ENCODE results near the gene KRI1.

Gene KRI1

DNA sequence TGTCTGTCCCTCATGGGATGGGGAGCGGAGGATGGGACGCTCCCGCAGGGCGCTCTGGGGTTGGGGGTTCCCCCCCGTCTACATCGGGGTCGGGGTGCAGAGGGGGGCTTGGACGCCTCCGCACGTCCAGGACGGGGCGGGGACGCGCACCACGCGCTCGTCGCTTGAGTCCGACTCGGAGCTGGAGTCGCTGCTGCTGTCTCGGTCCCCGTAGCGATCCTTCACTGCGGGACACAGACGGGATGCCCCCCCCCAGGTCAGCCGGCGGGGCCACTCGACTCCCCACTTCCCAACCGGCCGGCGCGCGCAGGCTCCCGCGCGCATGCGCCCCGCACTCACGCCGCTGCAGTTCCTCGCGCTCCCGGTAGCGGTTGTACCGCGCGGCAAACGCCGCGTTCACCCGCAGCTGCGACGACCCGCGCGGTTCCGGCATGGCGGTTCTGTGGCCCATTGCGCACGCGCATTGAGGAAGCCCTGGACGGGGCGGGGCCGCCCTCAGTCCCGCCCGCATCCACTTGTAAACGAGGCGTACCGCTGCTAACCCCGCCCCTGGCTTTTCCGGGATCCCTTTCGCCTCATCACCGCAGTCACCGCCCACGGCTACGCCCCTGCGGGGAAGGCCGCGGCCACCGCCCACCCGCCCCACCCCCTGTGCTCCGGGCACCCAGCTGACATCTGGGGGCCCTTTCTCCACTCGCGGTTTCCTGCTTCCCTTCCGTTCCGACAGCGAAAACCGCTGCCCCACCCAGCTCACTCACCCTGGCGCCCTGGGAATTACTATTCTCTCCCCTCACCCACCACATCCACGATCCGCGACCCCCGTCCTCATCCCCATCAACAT, at the start of gene KRI1:
TSS of gene KRI1 (minus strand) at position 444 of the 841 bp plus-strand sequence. CDS start at position 433, 11 bp downstream.
- no peak for DNase-seq

DNA sequence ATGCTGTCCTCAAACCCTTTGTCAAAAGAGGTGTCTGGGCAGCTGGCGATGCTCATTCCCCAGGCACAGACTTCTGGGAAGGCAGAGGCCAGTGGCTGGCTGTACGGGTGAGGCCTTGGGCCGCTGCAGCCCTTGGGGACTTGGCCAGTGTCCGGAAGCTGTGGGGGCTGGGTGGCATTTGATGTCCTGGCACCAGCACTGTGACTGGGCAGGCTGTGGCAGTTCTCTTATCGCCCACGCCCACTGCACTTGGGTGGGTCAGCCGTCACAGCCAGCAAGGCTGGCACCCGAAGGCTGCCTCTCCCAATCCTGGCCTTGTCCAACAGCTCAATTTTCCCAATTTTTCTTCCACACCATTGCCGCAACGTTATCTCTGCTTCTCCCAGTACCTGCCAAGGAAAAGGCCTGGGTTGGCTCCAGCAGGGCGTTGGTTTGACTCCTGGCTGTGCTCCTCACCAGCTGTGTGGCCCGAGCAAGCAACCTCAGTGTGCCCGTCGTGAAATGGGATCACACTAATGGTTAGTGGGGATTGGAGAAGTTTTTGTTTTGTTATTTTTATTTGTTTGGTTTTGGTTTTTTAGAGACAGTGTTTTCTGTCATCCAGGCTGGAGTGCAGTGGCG, 46.8 kb upstream of the KRI1 start:
- DNase-seq: no peak

DNA sequence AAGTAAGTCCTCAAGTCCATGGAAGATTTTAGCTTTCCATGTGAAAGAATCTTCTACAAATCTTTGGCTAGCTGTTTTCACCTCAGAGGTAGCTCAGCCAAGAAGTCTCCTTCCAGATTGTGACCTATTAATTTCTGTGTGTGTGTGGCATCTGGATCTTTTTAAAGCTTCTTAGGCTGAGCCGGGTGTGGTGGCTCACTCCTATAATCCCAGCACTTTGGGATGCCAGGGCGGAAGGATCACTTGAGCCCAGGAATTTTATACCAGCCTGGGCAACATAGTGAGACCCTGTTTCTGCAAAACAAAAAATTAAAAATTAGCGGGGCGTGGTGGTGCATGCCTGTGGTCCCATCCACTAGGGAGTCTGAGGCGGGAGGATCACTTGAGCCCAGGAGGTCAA, 46.1 kb upstream of the KRI1 start:
- DNase-seq: no peak

DNA sequence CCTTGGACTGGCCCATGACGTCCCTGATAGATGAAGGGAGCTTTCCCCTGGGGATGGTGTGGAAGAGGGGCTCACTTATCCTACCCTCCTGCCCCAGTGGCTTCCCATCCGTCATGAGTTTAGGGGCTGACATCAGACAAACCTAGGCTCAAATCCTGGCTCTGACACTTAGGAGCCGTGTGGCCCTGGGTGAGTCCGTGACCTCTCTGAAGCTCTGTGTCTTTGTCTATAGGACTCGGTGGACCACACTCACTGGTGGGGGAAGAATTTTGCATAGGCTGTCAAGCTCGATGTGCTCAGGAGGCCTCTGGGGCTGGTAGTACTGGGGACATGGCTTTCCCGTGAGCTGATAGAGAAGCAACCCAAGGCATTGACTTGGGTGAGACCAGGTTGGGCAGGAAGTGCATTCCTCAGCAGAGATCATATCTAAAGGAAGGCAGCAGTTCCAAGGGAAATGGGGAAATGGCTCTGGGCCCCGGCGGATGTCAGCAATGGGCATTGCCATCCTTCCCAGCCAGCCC, 38.7 kb upstream of the KRI1 start:
- DNase-seq: no peak

DNA sequence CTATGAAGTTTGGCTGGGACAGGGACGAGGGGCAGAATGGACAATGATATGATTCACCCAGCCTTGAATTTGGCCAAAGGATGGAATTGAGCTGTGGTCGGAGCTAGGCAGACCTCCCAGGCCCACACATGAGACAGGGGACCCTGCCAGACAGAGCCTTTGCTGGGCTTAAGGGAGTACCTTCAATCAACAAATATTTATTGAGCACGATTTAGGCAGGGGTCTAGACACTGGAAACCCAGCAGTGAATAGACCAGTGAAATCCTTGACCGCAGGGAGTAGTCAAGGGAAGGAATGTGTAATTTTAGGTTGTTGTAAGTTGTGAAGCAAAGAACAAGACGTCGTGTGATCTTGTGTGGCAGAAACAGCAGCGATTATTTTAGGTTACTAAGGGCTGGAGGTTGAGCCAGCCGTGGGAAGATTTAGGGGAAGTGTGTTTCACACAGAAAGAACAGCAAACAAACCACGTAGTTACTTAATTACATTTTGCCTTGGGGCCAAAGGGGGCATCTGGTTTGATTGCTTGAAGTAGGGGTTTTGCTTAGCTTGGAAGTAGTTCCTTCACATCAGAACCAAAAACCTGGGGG, 38.2 kb upstream of the KRI1 start:
- no peak for DNase-seq

DNA sequence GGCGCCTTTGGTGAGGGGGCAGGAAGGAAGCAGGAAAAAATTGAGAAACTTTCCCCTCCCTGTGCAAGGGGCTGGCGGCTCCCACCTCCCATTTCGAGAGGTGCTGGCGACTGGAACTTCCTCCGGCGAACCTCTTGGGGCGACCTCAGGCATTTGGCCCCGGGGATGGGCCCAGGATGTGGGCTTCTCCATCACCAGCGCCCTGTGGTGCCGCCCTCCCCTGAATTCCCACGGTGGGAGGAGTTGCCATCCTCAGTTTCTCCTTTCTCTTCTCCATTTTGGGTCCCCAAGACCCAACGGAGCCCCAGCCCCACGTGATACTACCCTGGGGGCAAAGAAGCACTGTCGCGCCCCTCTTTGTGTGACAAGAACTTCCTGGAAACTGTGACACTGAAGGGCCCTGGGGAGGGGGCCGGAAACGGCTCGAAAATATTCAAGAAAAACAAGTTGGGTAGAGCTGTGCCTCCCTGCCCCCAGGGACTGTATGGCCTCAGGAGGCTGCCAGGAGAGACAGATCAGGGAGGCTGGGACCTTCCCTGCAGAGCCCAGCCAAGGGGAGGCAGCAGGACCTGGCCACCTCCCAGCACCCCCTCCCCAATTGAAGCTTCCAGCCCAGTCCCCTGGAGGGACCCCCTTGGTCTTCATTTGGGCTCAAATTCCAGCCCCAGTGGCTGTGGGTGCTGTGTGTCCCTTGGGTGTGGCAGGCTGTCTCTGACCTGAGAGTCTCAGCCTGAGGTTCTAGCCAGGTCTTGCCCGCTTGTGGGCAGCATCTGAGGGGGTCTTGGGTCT, 37.5 kb upstream of the KRI1 start:
- no peak for DNase-seq

DNA sequence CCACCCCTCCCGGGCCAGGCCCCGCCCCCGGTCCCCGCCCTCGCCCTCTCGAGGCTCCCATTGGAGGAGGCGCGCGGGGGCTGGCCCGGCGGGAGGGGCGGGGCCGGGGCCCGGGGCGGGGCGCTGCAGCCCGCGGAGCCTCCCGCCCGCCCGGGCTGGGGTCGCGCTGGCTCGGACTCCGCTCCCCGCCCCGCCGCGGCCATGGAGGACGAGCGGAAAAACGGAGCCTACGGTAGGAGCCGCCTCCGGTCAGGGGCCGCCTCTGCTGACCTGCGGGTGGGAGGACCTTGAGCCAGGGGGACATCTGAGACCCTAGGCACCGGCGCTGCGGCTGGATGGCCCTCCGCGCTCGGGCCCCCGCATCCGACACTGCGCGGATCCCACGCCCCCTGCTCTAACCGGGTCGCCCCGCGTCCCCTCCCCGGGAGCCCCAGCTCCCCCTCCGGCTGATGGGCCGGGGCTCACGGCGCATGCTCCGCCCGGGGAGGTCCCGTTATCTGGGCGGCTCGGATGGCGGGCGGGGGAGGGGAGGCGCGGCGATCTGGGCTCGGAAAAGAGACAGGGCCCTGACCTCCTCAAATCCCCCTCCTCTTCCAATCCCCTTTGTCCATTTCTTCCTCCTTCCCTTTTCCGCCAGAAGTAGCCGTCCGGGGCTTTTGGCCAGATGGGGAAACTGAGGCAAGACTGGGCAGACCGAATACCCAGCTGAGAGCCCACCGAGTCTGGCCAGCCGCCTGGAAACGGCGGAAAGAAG, 36.7 kb upstream of the KRI1 start:
- DNase-seq: no peak

DNA sequence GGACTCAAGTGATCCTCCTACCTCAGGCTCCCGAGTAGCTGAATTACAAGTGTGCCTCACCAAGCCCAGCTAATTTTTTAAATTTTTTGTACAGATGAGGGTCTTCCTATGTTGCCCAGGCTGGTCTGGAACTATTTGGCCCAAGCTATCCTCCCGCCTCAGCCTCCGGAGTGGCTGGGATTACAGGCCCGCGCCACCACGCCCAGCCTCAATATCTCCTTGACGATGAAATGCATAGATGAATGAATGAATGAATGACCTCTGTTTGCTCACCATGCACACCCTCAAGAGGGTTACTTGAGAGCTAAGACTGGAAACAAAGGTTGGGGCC, 36.2 kb upstream of the KRI1 start:
- DNase-seq: no peak

DNA sequence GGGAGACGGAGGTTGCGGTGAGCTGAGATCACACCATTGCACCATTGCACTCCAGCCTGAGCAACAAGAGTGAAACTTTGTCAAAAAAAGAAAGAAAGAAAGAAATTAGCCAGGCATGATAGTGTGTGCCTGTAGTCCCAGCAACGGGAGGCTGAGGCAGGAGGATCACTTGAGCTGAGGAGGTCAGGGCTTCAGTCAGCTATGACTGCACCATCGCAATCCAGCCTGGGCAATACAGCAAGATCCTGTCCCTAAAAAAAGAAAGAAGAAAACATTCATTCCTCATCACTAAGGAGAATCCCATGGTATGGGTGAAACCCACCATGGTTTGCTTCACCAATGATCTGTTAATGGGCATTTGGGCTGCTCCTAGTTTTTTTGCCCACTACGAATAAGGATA, 34.3 kb upstream of the KRI1 start:
- DNase-seq: no peak

DNA sequence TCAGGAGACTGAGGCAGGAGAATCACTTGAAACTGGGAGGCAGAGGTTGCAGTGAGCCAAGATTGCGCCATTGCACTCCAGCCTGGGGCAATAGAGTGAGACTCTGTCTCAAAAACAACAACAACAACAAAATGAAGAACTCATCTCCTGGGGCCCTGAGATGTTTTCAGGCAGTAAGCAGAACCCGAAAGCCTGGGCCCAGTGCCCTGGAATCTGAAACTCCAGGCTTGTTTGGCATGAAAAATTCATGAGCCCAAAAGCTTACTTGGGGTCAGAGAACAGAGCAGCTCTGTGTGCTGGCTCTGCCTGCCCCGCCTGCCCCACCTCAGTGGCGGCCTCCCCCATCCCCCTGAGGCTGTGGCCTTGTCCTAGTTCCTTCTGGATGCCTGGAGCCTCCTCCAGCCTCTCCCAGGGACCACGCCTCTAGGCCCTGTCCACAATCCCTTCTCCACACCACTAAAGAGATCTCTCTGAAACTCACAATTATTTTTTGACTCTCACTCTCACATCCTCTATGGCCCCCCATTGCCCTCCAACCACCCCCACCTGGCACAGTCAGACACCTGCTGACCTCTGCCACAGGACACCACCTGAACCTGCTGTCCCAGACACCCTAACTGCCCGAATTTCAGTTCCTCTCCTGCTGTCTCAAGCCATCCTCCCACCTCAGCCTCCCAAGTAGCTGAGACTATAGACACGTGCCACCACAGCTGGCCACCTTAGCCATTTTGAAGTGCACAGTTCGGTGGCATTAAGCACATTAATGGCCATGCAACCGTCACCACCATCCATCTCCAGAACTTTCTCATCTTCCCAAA, 28.2 kb upstream of the KRI1 start:
- DNase-seq: no peak

DNA sequence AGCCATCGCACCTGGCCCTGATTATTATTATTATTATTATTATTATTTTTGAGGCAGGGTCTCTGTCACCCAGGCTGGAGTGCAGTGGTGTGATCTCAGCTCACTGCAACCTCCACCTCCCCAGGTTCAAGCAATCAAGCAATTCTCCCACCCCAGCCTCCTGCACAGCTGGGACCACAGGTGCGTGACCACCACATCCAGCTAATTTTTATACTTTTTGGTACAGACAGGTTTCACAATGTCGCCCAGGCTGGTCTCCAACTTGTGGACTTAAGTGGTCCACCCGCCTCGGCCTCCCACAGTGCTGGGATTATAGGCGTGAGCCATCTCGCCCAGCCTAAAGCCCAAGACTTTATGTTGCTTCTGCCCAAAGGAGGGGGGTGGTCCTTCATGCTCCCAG, 27.3 kb upstream of the KRI1 start:
- DNase-seq: no peak

DNA sequence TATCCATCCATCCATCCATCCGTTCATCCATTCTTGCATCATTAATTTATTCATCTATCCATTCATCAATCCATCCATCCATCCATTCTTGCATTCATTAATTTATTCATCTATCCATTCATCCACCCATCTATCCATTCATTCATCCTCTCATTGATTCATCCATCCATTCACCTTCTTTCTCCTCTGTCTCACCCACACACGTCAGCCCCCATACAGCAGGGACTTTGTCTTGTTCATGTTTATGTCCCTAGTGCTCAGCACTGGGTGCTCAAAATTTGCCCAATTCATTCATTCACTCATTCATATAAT, 22.0 kb upstream of the KRI1 start:
- DNase-seq: no peak

DNA sequence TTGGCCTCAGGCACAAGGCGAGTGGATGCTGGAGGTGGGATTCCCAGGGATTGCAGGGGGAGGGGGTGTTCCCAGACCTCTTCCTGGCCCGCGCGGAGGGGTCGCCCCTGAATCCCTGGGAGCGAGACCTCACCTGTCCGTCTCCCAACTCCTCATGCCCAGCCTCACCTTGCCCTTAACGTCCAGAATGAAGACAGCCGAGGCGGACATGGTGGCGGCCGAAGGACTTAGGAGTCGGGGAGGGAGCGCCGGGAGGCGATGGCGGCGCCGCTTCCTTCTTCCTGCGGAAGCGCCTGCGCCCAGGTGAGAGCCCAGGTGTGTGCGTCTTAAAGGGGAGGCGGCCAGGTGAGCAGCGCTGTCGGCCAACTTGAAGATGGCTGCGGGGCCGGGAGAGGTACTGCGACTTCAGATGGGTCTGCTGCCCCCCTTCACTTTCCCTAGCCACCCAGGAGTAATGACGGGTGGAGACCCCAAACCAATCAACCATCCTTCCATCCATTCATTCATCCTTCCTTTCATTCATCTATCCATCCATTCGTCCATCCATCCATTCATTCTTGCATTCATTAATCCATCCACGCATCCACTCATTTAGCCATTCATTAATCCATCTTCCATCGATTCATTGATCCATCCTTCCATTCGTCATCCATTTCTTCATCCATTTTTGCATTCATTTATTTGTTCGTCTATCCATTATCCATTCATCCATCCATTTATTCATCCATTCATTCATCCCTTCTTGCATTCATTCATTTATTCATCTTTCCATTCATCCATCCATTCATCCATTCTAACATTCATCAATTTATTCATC, 21.4 kb upstream of the KRI1 start, which contains the start of gene AP1M2:
TSS of gene AP1M2 (minus strand) at position 291 of the 817 bp plus-strand sequence. CDS start at position 210, 81 bp downstream.
- no peak for DNase-seq

DNA sequence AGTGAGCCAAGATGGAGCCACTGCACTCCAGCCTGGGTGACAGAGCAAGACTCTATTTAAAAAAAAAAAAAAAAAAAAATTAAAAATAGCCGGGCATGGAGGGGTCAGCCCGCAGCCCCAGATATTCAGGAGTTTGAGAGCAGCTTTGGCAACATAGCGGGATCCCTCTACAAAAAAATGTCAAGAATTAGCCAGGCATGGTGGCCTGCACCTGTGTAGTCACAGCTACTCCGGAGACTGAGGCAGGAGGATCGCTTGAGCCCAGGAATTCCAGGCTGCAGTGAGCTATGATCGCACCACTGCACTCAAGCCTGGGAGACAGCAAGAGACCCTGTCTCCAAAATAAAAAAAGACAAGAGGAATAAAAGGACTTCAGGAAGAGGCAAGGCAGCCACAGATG, 20.6 kb upstream of the KRI1 start:
- no peak for DNase-seq

DNA sequence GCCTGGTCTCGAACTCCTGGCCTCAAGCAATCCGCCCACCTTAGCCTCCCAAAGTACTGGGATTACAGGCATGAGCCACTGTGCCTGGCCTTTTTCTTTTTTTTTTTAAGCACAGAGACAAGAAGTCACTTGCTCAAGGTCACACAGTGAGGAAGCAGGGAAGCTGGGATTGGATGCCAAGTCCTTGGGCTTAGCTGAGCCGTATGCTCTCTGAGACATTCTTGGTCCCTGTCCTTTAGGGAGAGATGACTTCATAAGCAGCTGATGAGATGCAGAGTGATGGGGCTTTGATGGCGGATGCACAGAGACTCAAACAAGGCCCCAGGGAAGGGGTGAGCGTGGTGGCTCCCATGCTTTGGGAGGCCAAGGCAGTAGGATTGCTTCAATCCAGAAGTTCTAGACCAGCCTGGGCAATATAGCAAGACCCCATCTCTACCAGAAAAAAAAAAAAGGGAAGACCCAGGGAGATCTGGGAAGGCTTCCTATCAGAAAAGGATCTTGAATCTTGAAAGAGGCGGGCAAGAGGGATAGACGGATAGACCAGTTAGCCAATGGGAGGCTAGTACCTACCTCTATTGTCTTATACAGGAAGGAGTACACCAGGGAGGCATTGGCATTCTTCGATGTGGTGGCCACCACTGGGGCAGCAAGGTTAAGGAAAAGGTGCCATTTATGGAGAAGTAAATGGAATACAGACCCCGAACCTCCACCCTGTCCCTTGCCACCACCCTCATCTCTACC, 17.4 kb upstream of the KRI1 start:
- no peak for DNase-seq

DNA sequence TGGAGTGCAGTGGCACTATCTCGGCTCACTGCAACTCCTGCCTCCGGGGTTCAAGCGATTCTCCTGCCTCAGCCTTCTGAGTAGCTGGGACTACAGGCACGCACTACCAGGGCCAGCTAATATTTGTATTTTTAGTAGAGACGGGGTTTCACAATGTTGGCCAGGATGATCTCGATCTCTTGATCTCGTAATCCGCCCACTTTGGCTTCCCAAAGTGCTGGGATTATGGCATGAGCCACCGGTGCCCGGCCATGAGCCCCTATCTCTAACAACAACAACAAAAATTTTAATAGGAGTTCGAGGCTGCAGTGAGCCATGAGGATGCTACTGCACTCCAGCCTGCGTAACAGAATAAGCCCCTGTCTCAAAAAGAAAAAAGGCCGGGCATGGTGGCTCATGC, 16.3 kb upstream of the KRI1 start:
- no peak for DNase-seq

DNA sequence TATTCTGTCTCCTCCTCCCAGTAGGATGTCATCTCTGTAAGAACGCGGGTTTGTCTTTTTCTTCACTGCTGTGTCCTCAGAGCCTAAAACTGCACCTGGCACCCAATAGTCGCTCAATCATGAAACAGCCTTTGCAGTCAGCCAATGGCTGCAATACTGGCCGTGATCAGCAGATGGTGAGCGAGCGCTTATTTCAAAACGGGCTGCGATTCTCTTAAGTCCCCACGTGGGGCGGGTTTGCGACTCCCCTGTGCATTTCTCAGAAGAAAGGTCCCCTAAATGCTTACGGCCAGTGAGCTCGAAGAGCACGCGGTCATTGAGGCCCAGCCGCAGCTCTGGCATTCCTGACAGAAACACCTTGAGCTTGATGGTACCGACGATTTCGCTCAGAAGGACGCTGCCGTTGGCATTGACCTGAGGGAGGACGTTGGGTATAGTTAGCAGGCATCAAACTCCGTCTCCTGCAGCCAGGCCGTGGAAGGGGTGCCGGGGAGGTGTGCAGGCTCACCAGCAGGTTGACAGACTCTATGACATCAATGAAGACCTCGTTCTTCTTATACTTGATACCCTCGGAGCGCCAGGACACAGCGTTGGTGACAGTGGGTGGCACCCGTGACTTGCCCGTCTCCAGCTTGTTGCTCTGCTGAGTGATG, 15.3 kb upstream of the KRI1 start:
- DNase-seq: no peak

DNA sequence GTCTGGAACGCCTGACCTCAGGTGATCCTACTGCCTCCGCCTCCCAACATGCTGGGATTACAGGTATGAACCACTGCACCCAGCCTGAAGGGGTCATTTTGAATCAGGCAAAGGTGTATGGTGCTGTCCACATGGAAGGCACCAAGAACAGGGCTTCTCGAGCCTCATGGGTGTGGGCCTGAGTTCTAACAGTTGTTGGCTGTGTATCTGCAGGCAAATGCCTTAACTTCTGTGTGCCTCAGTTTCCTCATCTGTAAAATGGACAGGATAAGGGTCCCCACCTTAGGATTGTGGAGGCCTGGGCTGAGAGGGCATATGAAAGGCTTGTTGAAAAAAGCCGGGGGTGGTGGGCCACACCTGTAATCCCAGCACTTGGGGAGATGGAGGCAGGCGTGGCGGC, 12.1 kb upstream of the KRI1 start:
- DNase-seq: no peak

DNA sequence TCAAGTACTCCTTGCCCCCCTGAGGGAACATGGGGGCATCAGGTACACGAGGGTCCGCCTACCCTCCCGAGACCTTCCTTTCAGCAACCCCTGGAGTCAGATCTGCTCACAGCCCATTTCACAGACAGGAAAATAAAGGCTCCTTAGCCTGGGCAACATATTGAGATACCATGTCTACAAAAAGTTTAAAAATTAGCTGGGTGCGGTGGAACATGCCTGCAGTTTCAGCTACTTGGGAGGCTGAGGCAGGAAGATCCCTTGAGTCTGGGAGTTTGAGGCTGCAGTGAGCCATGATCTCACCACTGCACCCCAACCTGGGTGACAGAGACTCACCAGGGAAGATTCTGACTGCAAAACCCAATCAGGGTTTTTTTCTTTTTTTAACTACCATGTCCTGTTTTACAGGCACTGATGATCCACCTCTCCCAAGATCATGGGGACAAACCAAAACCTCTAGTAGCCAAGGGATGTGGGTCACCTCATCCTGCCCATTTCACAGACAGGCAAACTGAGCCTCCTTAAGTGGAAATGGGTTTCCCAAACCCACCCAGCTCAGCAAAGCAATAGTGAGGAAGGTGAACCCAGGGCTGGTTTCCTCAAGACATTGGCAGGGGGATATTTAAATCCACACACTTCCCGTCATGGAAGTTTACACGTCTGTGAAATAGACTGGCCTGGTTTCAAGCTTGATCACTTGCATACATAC, 9.4 kb upstream of the KRI1 start:
- DNase-seq: no peak

Measured in cortex of kidney (tissue), 1 donor.